BJ (cell line): ENCODE results near the gene FAAP100. TPM values are rescaled to one million over a fixed set of nuclear protein-coding genes. Genes with fewer than 3 reads are reported as not detected.

ENCODE experiments used
- CTCF ChIA-PET: fragments of 350-600 bp; formaldehyde crosslinking; extraction: SDS; loops from one replicate; lab custom pipeline; 2021; ENCODE audit warnings: antibody characterized with exemption, inconsistent platforms; lab: Yijun Ruan, JAX
- POLR2A ChIA-PET: fragments of 300-600 bp; sonication (Branson Sonifier 250); formaldehyde crosslinking; extraction: SDS; loops from one replicate; lab custom pipeline; 2021; ENCODE audit warnings: antibody characterized with exemption; lab: Charles Lee
- DNase-seq: peaks from one replicate; pipeline ENCODE4 v3.0.0-alpha.2; 2011; ENCODE audit warnings: low read depth
- H3K27me3 ChIP-seq: 2 replicates; pipeline ENCODE4 v1.6.0; 2011; ENCODE audit warnings: low read length; ENCODE audit not compliant: control insufficient read depth, insufficient read depth
- H3K36me3 ChIP-seq: 2 replicates; pipeline ENCODE4 v1.5.1; 2011; ENCODE audit warnings: low read length; ENCODE audit not compliant: control insufficient read depth, insufficient read depth
- H3K4me3 ChIP-seq: 2 replicates; pipeline ENCODE4 v1.5.1; 2011; ENCODE audit warnings: low read depth, mild to moderate bottlenecking, control low read depth, low read length
- CTCF ChIP-seq: IDR thresholded peaks from 2 replicates; pipeline ENCODE4 v1.5.1; 2011; ENCODE audit warnings: low read depth, mild to moderate bottlenecking, control low read depth, inconsistent platforms, low read length, moderate library complexity; ENCODE audit not compliant: insufficient read depth
- polyA plus RNA-seq: library from polyadenylated mRNA; depleted of rRNA; stranded (reverse); fragments of >200 nt; gene quantifications from 2 replicates; pipeline ENCODE4 v1.2.3, GENCODE V29; 2011

FAAP100 gene
- polyA plus RNA-seq, 1 experiment = 11.2 TPM

GRCh38 chr17:81540676-81541027 lies 11.5 kb downstream of the FAAP100 start:
- Histone ChIP-seq H3K27me3 (peaks cover 2% of the 10 kb centered on the region; the same call in 1 of the 2 replicates), H3K36me3 (peaks cover 36% of the 10 kb centered on the region), H3K4me3 (no peak overlapping the region)
- CTCF ChIA-PET = interaction anchor here (1.3 kb wide), 1 partner anchor 60 kb away, joined by 3 read pairs; no protein-coding TSS in a partner anchor
- TF ChIP-seq CTCF = no peak
- no peak for DNase-seq
- POLR2A ChIA-PET = no interaction called here

- ChIA-PET CTCF (interaction anchor here (1.3 kb wide), 1 partner anchor 61 kb away, joined by 3 read pairs; no protein-coding TSS in a partner anchor), POLR2A (no interaction called here)
- Histone ChIP-seq H3K36me3 (peaks cover 31% of the 10 kb centered on the region), H3K4me3 (no peak overlapping the region), H3K27me3 (peaks cover 2% of the 10 kb centered on the region; the same call in 1 of the 2 replicates)
- DNase-seq = no peak
- no peak for TF ChIP-seq CTCF
Observed at GRCh38 chr17:81539961-81540675, 12.0 kb downstream of the FAAP100 start.

GRCh38 chr17:81539571-81539900 lies 12.6 kb downstream of the FAAP100 start:
- POLR2A ChIA-PET = no interaction called here

GRCh38 chr17:81538651-81539570 lies 13.2 kb downstream of the FAAP100 start:
- no peak for TF ChIP-seq CTCF
- H3K36me3 ChIP-seq = peaks cover 25% of the 10 kb centered on the region
- no peak overlapping the region for H3K4me3 ChIP-seq
- ChIA-PET POLR2A (no interaction called here), CTCF (interaction anchor here (1.7 to 3.1 kb wide), 2 partner anchors 12 to 62 kb away, joined by 6 to 12 read pairs; no protein-coding TSS in a partner anchor)
- H3K27me3 ChIP-seq = peaks cover 2% of the 10 kb centered on the region; the same call in 1 of the 2 replicates
- no peak for DNase-seq

More at GRCh38 chr17:81539571-81539900, 12.6 kb downstream of the FAAP100 start:
- H3K4me3 ChIP-seq = no peak overlapping the region
- TF ChIP-seq CTCF = no peak
- CTCF ChIA-PET = interaction anchor here (1.3 to 3.1 kb wide), 2 partner anchors 61 to 62 kb away, joined by 3 to 12 read pairs; no protein-coding TSS in a partner anchor
- peaks cover 2% of the 10 kb centered on the region; the same call in 1 of the 2 replicates for H3K27me3 ChIP-seq
- peaks cover 29% of the 10 kb centered on the region for H3K36me3 ChIP-seq
- no peak for DNase-seq
